ENCODE measurements around the gene FAM171A1.
"Not testable (repeated sequence)": the region's sequence is repeated elsewhere in the genome, so short reads cannot be mapped to it uniquely, and the experiment has no call there.

Gene FAM171A1

GRCh38 chr10:15344256-15344875, 26.7 kb downstream of the FAM171A1 start:
- no peak for DNase-seq

GRCh38 chr10:15342970-15343369, 28.1 kb downstream of the FAM171A1 start:
- DNase-seq, result no peak

- no peak for DNase-seq
These were observed 29.5 kb downstream of the FAM171A1 start for GRCh38 chr10:15341502-15342128.

- no peak for DNase-seq
These were observed 31.2 kb downstream of the FAM171A1 start for GRCh38 chr10:15339892-15340291.

- DNase-seq, result not testable (repeated sequence)
These were observed 33.6 kb downstream of the FAM171A1 start for GRCh38 chr10:15337441-15337923.

GRCh38 chr10:15336211-15336610, 34.9 kb downstream of the FAM171A1 start:
- DNase-seq, result no peak

- no peak for DNase-seq
These were observed 35.6 kb downstream of the FAM171A1 start for GRCh38 chr10:15335508-15335907.

- DNase-seq, result no peak
These were observed 36.3 kb downstream of the FAM171A1 start for GRCh38 chr10:15334650-15335323.

- DNase-seq, result no peak
These were observed 37.0 kb downstream of the FAM171A1 start for GRCh38 chr10:15333909-15334649.

- DNase-seq, result not testable (repeated sequence)
These were observed 37.9 kb downstream of the FAM171A1 start for GRCh38 chr10:15333181-15333580.

- DNase-seq, result no peak
These were observed 39.6 kb downstream of the FAM171A1 start for GRCh38 chr10:15331461-15331860.

- no peak for DNase-seq
These were observed 41.7 kb downstream of the FAM171A1 start for GRCh38 chr10:15329437-15329836.

GRCh38 chr10:15325944-15326284, 45.2 kb downstream of the FAM171A1 start:
- DNase-seq, result no peak

GRCh38 chr10:15325243-15325943, 45.7 kb downstream of the FAM171A1 start:
- peak; percentile 19 to 21 for DNase-seq

- DNase-seq, result no peak
These were observed 46.5 kb downstream of the FAM171A1 start for GRCh38 chr10:15324611-15325010.

- DNase-seq, result no peak
These were observed 47.0 kb downstream of the FAM171A1 start for GRCh38 chr10:15324113-15324512.

GRCh38 chr10:15322356-15322755, 48.7 kb downstream of the FAM171A1 start:
- no peak for DNase-seq

GRCh38 chr10:15321431-15322341, 49.4 kb downstream of the FAM171A1 start:
- DNase-seq, result no peak

GRCh38 chr10:15320522-15321203, 50.4 kb downstream of the FAM171A1 start:
- DNase-seq, result no peak

- DNase-seq, result no peak
These were observed 51.0 kb downstream of the FAM171A1 start for GRCh38 chr10:15320118-15320517.

GRCh38 chr10:15316871-15317464, 54.1 kb downstream of the FAM171A1 start:
- DNase-seq, result no peak

All from activated T-cell treated with anti-CD3 and anti-CD28 coated beads, Interleukin-2, amount 50 U/mL, for 48 hours (primary cell).